Stomach (tissue), 9 donors: ENCODE results near the gene ZCCHC7. TPM values are rescaled to one million over a fixed set of nuclear protein-coding genes. Genes with fewer than 3 reads are reported as not detected.

ENCODE experiments used
- DNase-seq, 2 donors: peaks; one replicate each; pipeline versions ENCODE4 v3.0.0 to v3.0.0-alpha.2; 2013 to 2019
- H3K27ac ChIP-seq, 5 donors: fragments of 200-600 bp in 4 of 5; sonication (generic) in 4 of 5; one replicate each; pipeline ENCODE4 v1.5.1; 2013 to 2019; ENCODE audit warnings: mild to moderate bottlenecking in 1 of 5, moderate library complexity in 1 of 5
- H3K27me3 ChIP-seq, 3 donors: fragments of 200-600 bp; sonication (generic); one replicate each; pipeline ENCODE4 v1.5.1; 2017 to 2019; ENCODE audit warnings: mixed run types in 1 of 3
- H3K36me3 ChIP-seq, 4 donors: fragments of 200-600 bp; sonication (generic); 1 replicate in 3 of 4; 2 replicates in 1 of 4; pipeline ENCODE4 v1.5.1; 2016 to 2019
- H3K4me1 ChIP-seq, 4 donors: fragments of 200-600 bp; sonication (generic); one replicate each; pipeline ENCODE4 v1.5.1; 2016 to 2019
- H3K4me3 ChIP-seq, 4 donors: fragments of 200-600 bp; sonication (generic) in 3 of 4; one replicate each; pipeline ENCODE4 v1.5.1; 2016 to 2019; ENCODE audit warnings: mild to moderate bottlenecking in 1 of 4
- H3K9me3 ChIP-seq, 4 donors: fragments of 200-600 bp; sonication (generic); one replicate each; pipeline ENCODE4 v1.5.1; 2016 to 2019
- EP300 ChIP-seq: sonication (generic); formaldehyde crosslinking; IDR thresholded peaks from one replicate; pipeline ENCODE4 v1.6.1; 2017; ENCODE audit warnings: antibody characterized with exemption
- POLR2A ChIP-seq, 4 donors: fragments of 450-650 bp; IDR thresholded peaks; one replicate each; pipeline ENCODE4 v1.6.1; 2016; ENCODE audit warnings: antibody characterized with exemption in 4 of 4, control low read depth in 2 of 4, mild to moderate bottlenecking in 1 of 4, moderate library complexity in 1 of 4
- POLR2AphosphoS5 ChIP-seq, 3 donors: sonication (generic); formaldehyde crosslinking; IDR thresholded peaks; one replicate each; pipeline ENCODE4 v1.6.1; 2016; ENCODE audit warnings: antibody characterized with exemption in 3 of 3
- WGBS, 5 donors: extraction: QIAGEN DNeasy Blood & Tissue Kit in 3 of 5; methylation state at CpG; one replicate each; pipeline versions ENCODE4 v1.1.5 to v1.1.7; 2013 to 2018; 5-methylcytosine and 5-hydroxymethylcytosine counted together
- intact Hi-C: fragments of 100-400 bp; cut with DNase I; formaldehyde crosslinking; loops from one replicate; pipeline ENCODE4 v1.15.1; 2023; ENCODE audit warnings: low total_unique reads
- polyA plus RNA-seq, 3 donors: library from polyadenylated mRNA; stranded (reverse); fragments of 200-250 nt; gene quantifications; one replicate each; pipeline ENCODE4 v1.2.3, GENCODE V29; 2013
- total RNA-seq, 5 donors: library from RNA; depleted of rRNA; stranded (reverse); fragments of >200 nt; gene quantifications; one replicate each; pipeline versions ENCODE4 v1.1.0 to v1.2.3, GENCODE V29; 2014 to 2016
- TF ChIP-seq, protein P1 (sequence below), 7 experiments: fragments of 450-650 bp in 4 of 7; fragments of 200-600 bp in 3 of 7; sonication (generic) in 3 of 7; IDR thresholded peaks; one replicate each; pipeline ENCODE4 v1.5.1; 2016 to 2019; ENCODE audit warnings: antibody characterized with exemption in 7 of 7, control low read depth in 2 of 7, mild to moderate bottlenecking in 1 of 7
- donor health status: healthy with polysubstance abuse.
- donor health status: Bipolar disorder and iron deficiency.
- donor health status: healthy.

ZCCHC7 gene
- total and polyA plus RNA-seq, 8 donors = 7.9 to 67.1 (median 17.6) TPM

DNA sequence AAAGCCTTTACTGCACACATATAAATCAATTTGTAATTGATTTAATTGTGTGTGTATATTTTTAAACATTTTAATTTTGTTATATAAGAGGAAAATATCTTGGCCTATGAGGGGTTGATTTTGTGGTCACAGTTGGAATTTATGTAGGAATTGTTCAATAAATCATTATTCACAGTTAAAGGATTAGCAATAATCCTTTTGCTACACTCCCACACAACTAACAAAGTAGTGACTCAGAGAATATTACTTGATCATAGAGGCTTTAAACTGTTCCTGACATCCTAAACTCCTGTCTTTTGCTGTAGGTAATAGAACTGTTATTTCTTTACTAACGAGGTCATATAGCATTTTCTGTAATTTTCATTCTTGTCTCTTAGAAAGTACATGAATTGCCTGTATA, 95.5 kb downstream of the ZCCHC7 start:
- intact Hi-C loops = no loop called here
- WGBS, 5 donors = 80 to 96% (median 88%) methylated on average over 1 of the region's 1 CpG
- no peak overlapping the region for H3K27ac ChIP-seq

DNA sequence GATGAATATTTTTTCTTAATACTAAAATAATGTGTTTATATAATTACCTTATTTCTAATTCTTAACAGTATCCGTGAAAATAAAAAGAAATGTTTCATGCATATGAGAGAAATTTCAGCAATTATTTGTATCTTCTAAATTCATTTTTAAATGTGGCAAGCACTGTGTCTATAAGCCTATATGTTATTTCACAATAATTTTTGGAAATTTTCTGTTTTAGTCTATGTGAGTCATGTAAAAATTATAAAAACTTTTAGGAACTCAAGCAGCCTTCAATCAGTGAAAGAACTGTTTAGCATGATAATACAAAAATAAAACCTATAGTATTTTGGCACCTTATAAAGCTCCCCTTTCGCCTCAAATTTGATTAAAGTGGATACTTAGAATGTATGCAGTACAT, 96.8 kb downstream of the ZCCHC7 start:
- intact Hi-C loops = no loop called here
- Histone ChIP-seq H3K4me3 (no peak overlapping the region), H3K27ac (no peak overlapping the region), H3K4me1 (peaks cover 0 to 4% (median 0%) of the 10 kb centered on the region in 4 donors), H3K9me3 (no peaks in the 10 kb centered on the region), H3K27me3 (no peaks in the 10 kb centered on the region), H3K36me3 (no peaks in the 10 kb centered on the region)
- TF ChIP-seq POLR2AphosphoS5 (IDR thresholded peaks at IDR 0.05) = no peak
- TF ChIP-seq EP300 = no peak
- TF ChIP-seq, protein P1, sequence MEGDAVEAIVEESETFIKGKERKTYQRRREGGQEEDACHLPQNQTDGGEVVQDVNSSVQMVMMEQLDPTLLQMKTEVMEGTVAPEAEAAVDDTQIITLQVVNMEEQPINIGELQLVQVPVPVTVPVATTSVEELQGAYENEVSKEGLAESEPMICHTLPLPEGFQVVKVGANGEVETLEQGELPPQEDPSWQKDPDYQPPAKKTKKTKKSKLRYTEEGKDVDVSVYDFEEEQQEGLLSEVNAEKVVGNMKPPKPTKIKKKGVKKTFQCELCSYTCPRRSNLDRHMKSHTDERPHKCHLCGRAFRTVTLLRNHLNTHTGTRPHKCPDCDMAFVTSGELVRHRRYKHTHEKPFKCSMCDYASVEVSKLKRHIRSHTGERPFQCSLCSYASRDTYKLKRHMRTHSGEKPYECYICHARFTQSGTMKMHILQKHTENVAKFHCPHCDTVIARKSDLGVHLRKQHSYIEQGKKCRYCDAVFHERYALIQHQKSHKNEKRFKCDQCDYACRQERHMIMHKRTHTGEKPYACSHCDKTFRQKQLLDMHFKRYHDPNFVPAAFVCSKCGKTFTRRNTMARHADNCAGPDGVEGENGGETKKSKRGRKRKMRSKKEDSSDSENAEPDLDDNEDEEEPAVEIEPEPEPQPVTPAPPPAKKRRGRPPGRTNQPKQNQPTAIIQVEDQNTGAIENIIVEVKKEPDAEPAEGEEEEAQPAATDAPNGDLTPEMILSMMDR (IDR thresholded peaks at IDR 0.05) = no peak
- no peak for TF ChIP-seq POLR2A (IDR thresholded peaks at IDR 0.05)
- 93 to 99% (median 97%) methylated on average over 2 of the region's 2 CpGs for WGBS, 5 donors
- no peak for DNase-seq

More for the DNA sequence above, 95.5 kb downstream of the ZCCHC7 start:
- no peak for DNase-seq
- no peak overlapping the region for H3K4me3 ChIP-seq
- TF ChIP-seq POLR2A (IDR thresholded peaks at IDR 0.05) (no peak), EP300 (no peak), POLR2AphosphoS5 (IDR thresholded peaks at IDR 0.05) (no peak)
- TF ChIP-seq, protein P1 (IDR thresholded peaks at IDR 0.05) = no peak
- no peaks in the 10 kb centered on the region for H3K9me3 ChIP-seq
- H3K4me1 ChIP-seq = no peaks in the 10 kb centered on the region
- H3K36me3 ChIP-seq = no peaks in the 10 kb centered on the region
- H3K27me3 ChIP-seq = no peaks in the 10 kb centered on the region

DNA sequence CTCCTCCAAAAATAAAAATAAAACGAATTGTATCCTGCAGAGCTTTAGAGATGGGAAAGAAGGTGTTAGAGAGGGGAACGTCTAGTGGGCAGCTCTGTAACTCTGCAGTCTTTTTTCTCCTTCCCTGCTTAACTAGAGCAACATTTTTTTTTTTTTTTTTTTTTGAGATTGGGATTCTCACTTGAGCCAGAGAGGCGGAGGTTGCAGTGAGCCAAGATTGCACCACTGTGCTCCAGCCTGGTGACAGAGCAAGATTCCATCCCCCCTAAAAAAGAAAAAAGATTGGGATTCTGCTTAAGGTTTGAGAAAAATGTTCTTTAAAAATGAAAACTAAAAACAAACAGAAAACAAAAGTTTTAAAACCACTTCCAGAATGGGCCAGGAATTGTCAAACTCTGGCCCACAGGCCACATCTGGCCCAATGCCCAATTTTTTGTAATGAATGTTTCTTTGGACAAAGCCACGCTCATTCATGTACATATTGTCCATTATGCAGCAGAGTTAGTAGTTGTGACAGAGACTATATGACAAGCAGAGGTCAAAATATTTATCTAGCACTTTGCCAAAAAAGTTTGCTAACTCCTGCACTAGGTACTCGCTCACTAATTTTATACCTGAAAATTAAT, 98.5 kb downstream of the ZCCHC7 start:
- TF ChIP-seq, protein P1 (IDR thresholded peaks at IDR 0.05) = no peak
- DNase-seq = peak in 1 of 2 donors; percentile 14
- intact Hi-C loops = no loop called here
- Histone ChIP-seq H3K9me3 (no peaks in the 10 kb centered on the region), H3K36me3 (no peaks in the 10 kb centered on the region), H3K27me3 (no peaks in the 10 kb centered on the region), H3K27ac (no peak overlapping the region), H3K4me3 (no peak overlapping the region), H3K4me1 (peaks cover 0 to 4% (median 0%) of the 10 kb centered on the region in 4 donors)
- 89 to 93% (median 91%) methylated on average over 5 of the region's 5 CpGs for WGBS, 5 donors

DNA sequence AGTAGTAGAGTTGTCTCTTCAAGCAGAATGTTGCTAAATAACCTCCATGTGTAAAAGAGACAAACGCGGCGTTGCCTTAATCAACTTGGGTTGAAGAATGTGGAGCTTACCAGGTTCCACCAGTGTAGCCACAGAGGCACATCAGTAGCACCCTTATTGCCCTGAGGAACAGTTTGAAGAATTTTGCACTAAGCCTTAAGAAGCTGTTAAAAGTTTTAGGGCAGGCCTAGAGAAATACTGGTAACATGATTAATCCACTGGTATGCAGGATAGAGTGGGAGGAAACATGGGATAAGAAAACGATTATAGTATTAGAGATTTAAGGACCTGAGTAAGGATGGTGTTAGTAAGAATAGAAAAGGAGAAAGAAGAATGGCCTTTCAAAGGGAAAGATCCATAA, 100.6 kb downstream of the ZCCHC7 start:
- DNase-seq = no peak
- H3K9me3 ChIP-seq = no peaks in the 10 kb centered on the region
- H3K27ac ChIP-seq = no peak overlapping the region
- TF ChIP-seq, protein P1 (IDR thresholded peaks at IDR 0.05) = no peak
- no peak for TF ChIP-seq POLR2A (IDR thresholded peaks at IDR 0.05)
- no peak for TF ChIP-seq POLR2AphosphoS5 (IDR thresholded peaks at IDR 0.05)
- no peaks in the 10 kb centered on the region for H3K27me3 ChIP-seq
- no peaks in the 10 kb centered on the region for H3K36me3 ChIP-seq
- 84 to 91% (median 85%) methylated on average over 4 of the region's 4 CpGs for WGBS, 5 donors
- H3K4me1 ChIP-seq = peaks cover 0 to 4% (median 0%) of the 10 kb centered on the region in 4 donors
- intact Hi-C loops = no loop called here
- no peak overlapping the region for H3K4me3 ChIP-seq
